ENCODE data around the gene HDAC4. TPM values are rescaled to one million over a fixed set of nuclear protein-coding genes. Genes with fewer than 3 reads are reported as not detected.

HDAC4 gene
- total and polyA plus RNA-seq, 9 of the 15 experiments (the other 6 are each of a cell fraction or from before 2014, with no cell fraction given) = 0.11 to 20.2 (median 4.0) TPM

GRCh38 chr2:239331560-239331959, 69.3 kb downstream of the HDAC4 start (continued):
- TF ChIP-seq PRDM10 (IDR thresholded peaks at IDR 0.05; ENCODE audit: partially characterized antibody) (no peak), UBTF (IDR thresholded peaks at IDR 0.05; ENCODE audit: borderline replicate concordance in 1 of 2, low read depth in 2 of 2, low read length in 2 of 2) (no peak), THRAP3 (IDR thresholded peaks at IDR 0.05; ENCODE audit: borderline replicate concordance) (no peak), ZBTB34 (CRISPR knock-in tag; IDR thresholded peaks at IDR 0.05) (no peak), RFX7 (CRISPR knock-in tag; IDR thresholded peaks at IDR 0.05) (no peak), MAFG (tag; conservative IDR thresholded peaks at IDR 0.05) (no peak)
